PC-3 (cell line): ENCODE data around the gene GRWD1. TPM values are rescaled to one million over a fixed set of nuclear protein-coding genes. Genes with fewer than 3 reads are reported as not detected.
A peak's percentile ranks its signal among the peaks of the same experiment; 100 is the strongest.

Experiments
- ATAC-seq: fragments of 200-7000 bp; cut with Tn5 transposase; 2 replicates; pipeline ENCODE4 v1.9.1; 2020; ENCODE audit warnings: mild to moderate bottlenecking, moderate library complexity
- BruUV-seq: library from RNA; stranded (reverse); fragments of 400-500 nt; replicated peaks from 2 replicates; lab custom pipeline; 2021; lab: Mats Ljungman, UMichigan
- CTCF ChIA-PET: fragments of 300-600 bp; sonication (Branson Sonifier 250); formaldehyde crosslinking; loops from one replicate; lab custom pipeline; 2022; ENCODE audit warnings: antibody characterized with exemption; lab: Charles Lee
- POLR2A ChIA-PET: fragments of 300-600 bp; sonication (Branson Sonifier 250); formaldehyde crosslinking; loops from one replicate; lab custom pipeline; 2022; ENCODE audit warnings: antibody characterized with exemption; ENCODE audit not compliant: unreplicated experiment; lab: Charles Lee
- DNase-seq: peaks from one replicate; pipeline ENCODE4 v3.0.0-alpha.2; 2015
- H2AFZ ChIP-seq: fragments of 300-600 bp; sonication (generic); 2 replicates; pipeline ENCODE4 v1.6.0; 2016; ENCODE audit warnings: antibody characterized with exemption, low read length
- H3F3A ChIP-seq: fragments of 300-600 bp; sonication (generic); one replicate; pipeline ENCODE4 v1.6.0; 2017; ENCODE audit warnings: antibody characterized with exemption, low read length, control low read depth, mild to moderate bottlenecking; ENCODE audit not compliant: unreplicated experiment
- H3K27ac ChIP-seq: fragments of 300-600 bp; sonication (generic); 2 replicates; pipeline ENCODE4 v1.5.1; 2016; ENCODE audit warnings: mild to moderate bottlenecking, low read length
- H3K27me3 ChIP-seq: fragments of 300-600 bp; sonication (generic); 2 replicates; pipeline ENCODE4 v1.6.1; 2016; ENCODE audit warnings: low read length, mixed read lengths
- H3K36me3 ChIP-seq: fragments of 300-600 bp; sonication (generic); 2 replicates; pipeline ENCODE4 v1.6.1; 2016; ENCODE audit warnings: low read depth, mixed run types, low read length, mixed read lengths
- H3K4me1 ChIP-seq: fragments of 300-600 bp; sonication (generic); 2 replicates; pipeline ENCODE4 v1.5.1; 2016; ENCODE audit warnings: low read length; ENCODE audit not compliant: insufficient read depth
- H3K4me2 ChIP-seq: fragments of 300-600 bp; sonication (generic); 2 replicates; pipeline ENCODE4 v1.6.0; 2016; ENCODE audit warnings: low read length
- H3K4me3 ChIP-seq: fragments of 300-600 bp; sonication (generic); 2 replicates; pipeline ENCODE4 v1.5.1; 2016; ENCODE audit warnings: mild to moderate bottlenecking, low read length, mixed read lengths
- H3K79me2 ChIP-seq: fragments of 300-600 bp; sonication (generic); 2 replicates; pipeline ENCODE4 v1.6.1; 2017; ENCODE audit warnings: low read length, mixed read lengths
- H3K9ac ChIP-seq: fragments of 300-600 bp; sonication (generic); 2 replicates; pipeline ENCODE4 v1.6.0; 2016; ENCODE audit warnings: mild to moderate bottlenecking, low read length
- H3K9me2 ChIP-seq: fragments of 300-600 bp; sonication (generic); replicated peaks from 2 replicates; pipeline ENCODE4 v1.6.1; 2016; ENCODE audit warnings: mixed run types, low read length, mixed read lengths
- H3K9me3 ChIP-seq: fragments of 300-600 bp; sonication (generic); 2 replicates; pipeline ENCODE4 v1.6.1; 2016; ENCODE audit warnings: low read length, mixed read lengths
- H4K20me1 ChIP-seq: fragments of 300-600 bp; sonication (generic); 2 replicates; pipeline ENCODE4 v1.6.1; 2016; ENCODE audit warnings: low read length, mixed read lengths
- CTCF ChIP-seq: fragments of 300-600 bp; sonication (generic); conservative IDR thresholded peaks from 2 replicates; pipeline ENCODE4 v1.5.1; 2017; ENCODE audit warnings: antibody characterized with exemption, low read depth, mild to moderate bottlenecking, low read length
- EZH2 ChIP-seq: fragments of 300-600 bp; sonication (generic); IDR thresholded peaks from one replicate; pipeline ENCODE4 v1.6.1; 2017; ENCODE audit warnings: antibody characterized with exemption, mild to moderate bottlenecking, low read length; ENCODE audit not compliant: unreplicated experiment
- EZH2phosphoT487 ChIP-seq: fragments of 300-600 bp; sonication (generic); IDR thresholded peaks from 2 replicates; pipeline ENCODE4 v1.6.1; 2018; ENCODE audit warnings: mild to moderate bottlenecking, antibody characterized with exemption, low read length, borderline replicate concordance
- intact Hi-C: fragments of 100-400 bp; cut with micrococcal nuclease; formaldehyde crosslinking; loops from 2 replicates; pipeline ENCODE4 v1.9.0; 2023
- total RNA-seq: library from RNA; depleted of rRNA; stranded (reverse); fragments of >200 nt; gene quantifications from 2 replicates; pipeline ENCODE4 v1.2.3, GENCODE V29; 2014

GRWD1 gene
- total RNA-seq, 1 experiment from 2014 or later = 33.2 TPM

GRCh38 chr19:48501494-48502349, 55.9 kb downstream of the GRWD1 start:
- POLR2A ChIA-PET = interaction anchor here (0.6 kb wide), 1 partner anchor 12 kb away, joined by 5 read pairs; no protein-coding TSS in a partner anchor
- CTCF ChIA-PET = interaction anchor here (1.0 to 1.2 kb wide), 2 partner anchors 83 to 87 kb away, joined by 6 to 7 read pairs; no protein-coding TSS in a partner anchor

GRCh38 chr19:48502350-48503018, 56.7 kb downstream of the GRWD1 start:
- no peaks in the 10 kb centered on the region for H4K20me1 ChIP-seq
- TSS peak; percentile 44 for BruUV-seq
- CTCF ChIA-PET = interaction anchor here (0.5 to 1.2 kb wide), 3 partner anchors 82 to 293 kb away, joined by 3 to 7 read pairs (median 6); no protein-coding TSS in a partner anchor
- no peaks in the 10 kb centered on the region for H3K79me2 ChIP-seq
- 0 out of 2 replicates have a peak overlapping the region, but pooled peaks have one; percentile 29 for H3K9ac ChIP-seq
- no peaks in the 10 kb centered on the region for H3F3A ChIP-seq
- H3K27ac ChIP-seq = no peak overlapping the region
- H3K4me1 ChIP-seq = peaks cover 12% of the 10 kb centered on the region
- H3K27me3 ChIP-seq = no peaks in the 10 kb centered on the region
- H3K9me2 ChIP-seq = no peaks in the 10 kb centered on the region
- TF ChIP-seq CTCF = no peak
- no peak for TF ChIP-seq EZH2phosphoT487
- TF ChIP-seq EZH2 = no peak
- no peaks in the 10 kb centered on the region for H3K9me3 ChIP-seq
- DNase-seq = no peak
- ATAC-seq = no peak
- peak overlapping the region; percentile 87 for H3K4me2 ChIP-seq
- POLR2A ChIA-PET = interaction anchor here (0.6 kb wide), 1 partner anchor 12 kb away, joined by 5 read pairs; no protein-coding TSS in a partner anchor
- H3K4me3 ChIP-seq = peak overlapping the region; percentile 63
- no peaks in the 10 kb centered on the region for H3K36me3 ChIP-seq
- peak overlapping the region; percentile 78 for H2AFZ ChIP-seq
- intact Hi-C loops = no loop called here

More at GRCh38 chr19:48501494-48502349, 55.9 kb downstream of the GRWD1 start:
- no TSS peak for BruUV-seq
- intact Hi-C loops = no loop called here
- H3K27me3 ChIP-seq = no peaks in the 10 kb centered on the region
- H3F3A ChIP-seq = no peaks in the 10 kb centered on the region
- H3K9ac ChIP-seq = peak overlapping the region; percentile 55
- TF ChIP-seq EZH2 (no peak), EZH2phosphoT487 (no peak), CTCF (no peak)
- peak overlapping the region; percentile 81 for H2AFZ ChIP-seq
- H3K4me1 ChIP-seq = peaks cover 12% of the 10 kb centered on the region
- H3K27ac ChIP-seq = peak overlapping the region; percentile 61
- peak overlapping the region; percentile 98 for H3K4me2 ChIP-seq
- H3K36me3 ChIP-seq = no peaks in the 10 kb centered on the region
- H3K9me3 ChIP-seq = no peaks in the 10 kb centered on the region
- H3K79me2 ChIP-seq = no peaks in the 10 kb centered on the region
- H3K9me2 ChIP-seq = no peaks in the 10 kb centered on the region
- peak; percentile 92 for DNase-seq
- peak; percentile 79 for ATAC-seq
- H3K4me3 ChIP-seq = peak overlapping the region; percentile 82
- no peaks in the 10 kb centered on the region for H4K20me1 ChIP-seq
